HG02759 (cell line): ENCODE measurements around the gene MAD2L2.
A peak's percentile ranks its signal among the peaks of the same experiment; 100 is the strongest.

ENCODE experiments used
- ATAC-seq: cut with Tn5 transposase; IDR thresholded peaks from one replicate; pipeline ENCODE4 v1.9.1; 2021; ENCODE audit warnings: mild to moderate bottlenecking, moderate library complexity; ENCODE audit not compliant: unreplicated experiment

The MAD2L2 gene

GRCh38 chr1:11681071-11681771, at the start of gene MAD2L2:
MAD2L2 (minus strand) TSS chr1:11681148; CDS start chr1:11680601, 547 bp downstream.
- peak; percentile 85 for ATAC-seq

- ATAC-seq: no peak
Measured at GRCh38 chr1:11730429-11730891, 49.5 kb upstream of the MAD2L2 start.

GRCh38 chr1:11729498-11730428, 48.8 kb upstream of the MAD2L2 start:
- no peak for ATAC-seq

GRCh38 chr1:11729155-11729497, 48.2 kb upstream of the MAD2L2 start:
- ATAC-seq: no peak

GRCh38 chr1:11728126-11728806, 47.3 kb upstream of the MAD2L2 start:
- no peak for ATAC-seq

- ATAC-seq: no peak
Measured at GRCh38 chr1:11727119-11727518, 46.2 kb upstream of the MAD2L2 start.

- ATAC-seq: no peak
Measured at GRCh38 chr1:11725616-11726015, 44.7 kb upstream of the MAD2L2 start.

- ATAC-seq: no peak
Measured at GRCh38 chr1:11722538-11722937, 41.6 kb upstream of the MAD2L2 start.

- ATAC-seq: no peak
Measured at GRCh38 chr1:11721311-11721710, 40.4 kb upstream of the MAD2L2 start.

- no peak for ATAC-seq
Measured at GRCh38 chr1:11720525-11720924, 39.6 kb upstream of the MAD2L2 start.

GRCh38 chr1:11720033-11720376, 39.1 kb upstream of the MAD2L2 start:
- ATAC-seq: no peak

GRCh38 chr1:11719313-11720032, 38.5 kb upstream of the MAD2L2 start:
- ATAC-seq: peak; percentile 52

- no peak for ATAC-seq
Measured at GRCh38 chr1:11714831-11715575, 34.1 kb upstream of the MAD2L2 start.

- ATAC-seq: no peak
Measured at GRCh38 chr1:11713095-11713494, 32.1 kb upstream of the MAD2L2 start.

GRCh38 chr1:11712285-11712684, 31.3 kb upstream of the MAD2L2 start:
- ATAC-seq: no peak

- ATAC-seq: no peak
Measured at GRCh38 chr1:11711490-11711889, 30.5 kb upstream of the MAD2L2 start.

GRCh38 chr1:11708554-11709350, 27.8 kb upstream of the MAD2L2 start:
- no peak for ATAC-seq

GRCh38 chr1:11707621-11708276, 26.8 kb upstream of the MAD2L2 start:
- ATAC-seq: no peak

GRCh38 chr1:11706292-11706691, 25.3 kb upstream of the MAD2L2 start:
- no peak for ATAC-seq
